ENCODE data around the gene OSBP2.

Gene OSBP2

DNA sequence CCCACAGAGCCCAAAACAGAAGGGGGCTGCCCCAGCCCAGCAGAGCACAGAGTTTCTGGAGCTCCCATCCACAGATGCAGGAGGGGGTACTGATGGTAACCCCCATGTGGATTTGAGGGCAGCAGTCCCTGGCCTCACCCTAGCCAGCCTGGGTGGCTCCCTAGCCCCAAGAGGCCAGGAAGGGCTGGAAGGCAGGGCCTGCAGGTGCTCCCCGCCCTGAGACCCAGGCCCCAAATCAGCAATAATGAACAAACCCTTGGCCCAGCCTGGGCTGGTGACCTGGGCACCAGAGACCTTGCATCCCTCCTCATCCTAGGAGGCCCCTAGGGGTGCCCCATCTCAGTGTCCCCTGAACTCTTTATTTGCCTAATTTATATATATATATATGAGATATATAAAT is 212.3 kb downstream of the OSBP2 start:
- DNase-seq: no peak

DNA sequence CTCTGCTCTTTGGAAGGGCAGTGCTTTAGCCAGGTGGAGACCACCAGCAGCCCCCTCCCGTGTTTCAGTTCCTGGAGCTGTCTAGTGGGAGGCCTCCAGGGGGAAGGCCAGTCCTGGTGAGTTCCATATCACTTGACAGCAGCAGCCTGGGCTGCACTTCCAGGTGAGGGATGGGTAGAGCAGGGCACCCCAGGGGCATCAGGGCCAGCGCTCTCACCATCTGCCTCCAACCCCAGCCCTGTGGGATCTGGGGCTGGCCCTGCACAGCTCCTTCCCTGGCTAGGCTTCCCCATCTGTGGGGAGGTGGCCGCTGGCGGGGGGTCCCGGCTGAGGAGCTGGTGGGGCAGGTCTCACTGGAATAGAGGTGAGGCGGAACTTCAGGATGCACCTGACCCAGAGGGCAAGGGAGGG is 213.4 kb downstream of the OSBP2 start:
- DNase-seq: no peak

DNA sequence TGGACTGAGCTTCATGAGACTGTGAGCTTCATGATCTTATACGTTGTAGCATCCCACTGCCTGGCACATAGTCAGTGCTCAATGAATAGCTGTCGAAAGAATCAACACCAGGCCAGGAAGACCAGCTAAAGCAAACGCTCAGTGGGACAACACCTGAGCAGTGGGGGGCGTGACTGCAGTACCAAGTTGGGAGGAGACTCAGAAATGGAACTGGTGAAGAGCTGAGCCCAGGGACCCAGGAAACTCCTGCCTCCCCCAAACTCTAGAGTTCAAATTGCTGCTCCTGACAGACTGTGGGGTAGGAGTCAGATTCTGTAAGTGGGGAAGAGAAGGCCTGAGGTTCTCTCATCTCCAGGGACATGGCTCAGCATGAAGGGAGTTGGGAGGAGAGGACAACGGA is 214.6 kb downstream of the OSBP2 start:
- DNase-seq: no peak

DNA sequence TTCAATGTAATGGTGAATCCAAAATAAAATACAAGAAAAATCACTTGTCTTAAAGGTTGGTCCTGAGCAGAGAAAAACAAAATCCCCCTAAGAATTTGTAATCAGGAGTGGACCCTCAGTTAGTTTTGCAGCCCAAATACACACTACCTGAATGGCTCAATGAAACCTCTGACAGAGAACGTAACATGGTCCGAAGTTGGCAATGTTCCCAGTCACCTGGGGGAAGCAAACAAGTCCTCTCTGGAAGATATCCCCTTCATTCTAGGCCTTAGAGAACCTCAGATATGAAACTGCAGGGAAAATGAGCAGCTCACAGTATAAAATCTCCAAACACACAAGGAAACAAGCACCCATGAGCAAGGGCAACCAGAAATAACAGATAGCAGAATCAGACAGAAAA is 215.7 kb downstream of the OSBP2 start:
- no peak for DNase-seq

DNA sequence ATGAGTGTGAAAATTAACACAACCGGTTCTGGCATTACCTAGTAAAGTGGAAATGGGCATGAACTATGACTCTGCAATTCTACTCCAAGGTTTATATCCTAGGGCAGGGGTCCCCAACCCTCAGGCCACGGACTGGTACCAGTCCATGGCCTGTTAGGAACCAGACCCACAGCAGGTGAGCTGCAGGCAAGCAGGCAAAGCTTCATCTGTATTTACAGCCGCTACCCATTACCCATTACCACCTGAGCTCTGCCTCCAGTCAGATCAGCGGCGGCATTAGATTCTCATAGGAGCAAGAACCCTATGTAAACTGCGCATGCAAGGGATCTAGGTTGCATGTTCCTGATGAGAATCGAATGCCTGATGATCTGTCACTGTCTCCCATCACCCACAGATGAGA is 224.1 kb downstream of the OSBP2 start:
- no peak for DNase-seq

DNA sequence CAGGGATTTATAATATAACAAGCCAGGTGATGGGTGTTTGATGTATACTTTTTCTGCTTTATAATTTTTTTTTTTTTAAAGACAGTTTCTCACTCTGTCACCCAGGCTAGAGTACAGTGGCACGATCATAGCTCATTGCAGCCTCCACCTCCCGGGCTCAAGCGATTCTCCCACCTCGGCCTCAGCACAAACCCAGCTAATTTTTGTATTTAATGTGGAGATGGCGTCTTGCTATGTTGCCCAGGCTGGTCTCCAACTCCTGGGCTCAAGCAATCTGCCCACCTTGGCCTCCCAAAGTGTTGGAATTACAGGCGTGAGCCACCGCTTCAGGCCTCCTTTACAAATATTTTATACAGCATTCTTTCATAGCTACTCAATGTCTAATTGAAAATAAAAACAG is 225.3 kb downstream of the OSBP2 start:
- DNase-seq: no peak

DNA sequence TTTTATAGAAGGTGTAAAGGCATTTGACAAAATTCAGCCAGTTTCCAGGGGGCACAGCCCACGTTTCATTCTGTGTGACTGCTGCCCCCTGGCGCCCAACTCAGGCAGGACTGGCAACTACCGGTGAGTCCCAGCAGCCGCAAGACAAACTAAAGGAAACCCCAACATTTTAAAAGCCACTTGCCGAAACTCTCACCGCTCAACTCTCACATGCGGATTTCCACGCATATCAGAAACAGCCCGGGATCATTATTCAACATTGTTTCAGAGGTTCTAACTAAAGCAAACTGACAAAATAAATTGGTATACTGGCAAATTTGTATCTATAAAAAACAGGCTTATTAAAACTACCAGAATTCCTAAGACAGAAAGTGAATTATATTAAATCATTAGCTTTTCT is 225.7 kb downstream of the OSBP2 start:
- DNase-seq: peak; percentile 65

DNA sequence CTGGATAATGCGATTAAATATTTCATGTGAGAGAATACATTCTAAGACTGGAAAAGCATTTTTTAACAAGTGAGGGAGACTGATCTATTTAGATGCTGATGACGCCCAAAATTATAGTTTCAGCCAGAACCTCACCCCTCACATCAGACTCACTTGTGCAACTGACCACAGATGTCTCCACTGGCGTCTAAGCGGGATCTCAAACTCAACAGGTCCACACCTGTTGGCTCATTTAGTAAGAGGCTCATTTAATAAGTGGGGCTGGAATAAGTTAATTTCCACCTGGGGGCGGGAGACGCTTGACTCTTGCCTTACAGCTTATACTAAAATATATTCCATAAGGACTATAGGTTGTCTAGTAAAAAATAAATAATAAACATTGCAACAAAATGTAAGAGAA is 226.4 kb downstream of the OSBP2 start:
- no peak for DNase-seq

DNA sequence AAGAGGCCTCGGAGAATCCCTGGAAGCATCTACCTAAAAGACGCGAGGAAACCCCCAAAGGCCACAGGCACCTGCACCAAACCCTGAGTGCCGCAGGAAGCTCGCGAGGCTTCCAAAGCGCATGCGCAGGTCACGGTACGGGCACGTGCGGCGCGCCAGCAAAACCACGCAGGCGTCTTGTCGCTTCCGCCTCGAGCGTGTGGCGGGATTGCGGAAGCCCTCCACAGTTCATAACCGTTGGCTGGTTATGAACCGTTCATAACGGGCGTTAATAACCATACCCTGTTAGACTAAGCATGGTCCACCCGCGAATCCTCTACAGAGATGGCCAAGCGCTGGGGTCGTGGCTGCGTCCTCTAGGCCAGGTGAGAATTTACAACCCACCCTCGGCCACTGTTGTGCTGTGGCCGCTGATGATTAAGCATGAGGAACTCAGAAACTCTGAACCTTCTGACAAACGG is 227.5 kb downstream of the OSBP2 start:
- DNase-seq: no peak

DNA sequence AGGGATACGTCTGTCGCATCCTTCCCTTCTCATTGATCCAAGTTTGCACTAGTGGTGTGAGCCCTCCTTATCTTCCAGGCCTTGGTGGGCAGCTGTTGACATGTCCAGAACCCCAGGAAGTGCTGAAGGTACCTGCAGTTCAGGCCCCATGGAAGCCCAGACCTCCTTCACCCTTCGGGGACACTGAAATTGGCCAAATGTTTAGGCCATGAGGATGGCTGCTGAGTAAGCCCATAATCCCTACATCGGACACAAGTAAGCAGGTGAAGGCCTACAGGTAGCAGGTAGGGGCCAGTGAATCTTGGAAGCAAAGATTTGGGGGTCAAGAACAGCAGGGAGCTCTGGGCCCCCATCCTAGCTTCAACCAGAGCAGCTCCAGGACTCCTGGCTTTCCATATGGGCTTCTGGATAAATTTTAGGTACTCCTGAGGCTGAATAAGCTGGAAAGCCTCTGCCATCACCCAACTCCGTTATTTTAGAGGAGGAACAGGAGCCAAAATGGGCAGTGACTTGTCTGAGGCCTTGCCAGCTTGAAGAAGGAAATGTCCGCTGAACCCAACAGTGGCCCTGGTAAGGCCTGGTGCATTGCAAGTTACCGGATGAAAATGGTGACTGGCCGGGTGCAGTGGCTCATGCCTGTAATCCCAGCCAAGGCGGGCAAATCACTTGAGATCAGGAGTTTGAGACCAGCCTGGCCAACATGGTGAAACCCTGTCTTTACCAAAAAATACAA is 228.7 kb downstream of the OSBP2 start:
- no peak for DNase-seq

DNA sequence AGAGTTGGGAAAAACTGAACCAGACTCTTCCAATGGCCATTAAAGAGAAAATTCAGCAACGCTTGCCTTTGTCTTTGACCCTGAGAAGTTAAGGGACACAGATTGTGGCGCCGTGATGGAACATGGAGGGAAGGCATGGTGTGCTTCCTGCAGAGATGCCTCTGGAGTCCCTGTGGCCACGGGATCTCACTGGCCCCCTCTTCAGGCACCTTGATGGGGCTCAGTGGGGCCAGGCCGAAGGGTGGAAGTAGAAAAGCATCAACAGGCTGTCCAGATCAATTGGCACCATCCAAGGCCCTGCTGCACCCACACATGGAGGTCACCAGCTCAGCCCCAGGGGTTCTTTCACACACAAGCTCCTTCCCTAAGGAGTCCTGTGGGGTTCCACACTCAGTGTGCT is 231.0 kb downstream of the OSBP2 start:
- no peak for DNase-seq

DNA sequence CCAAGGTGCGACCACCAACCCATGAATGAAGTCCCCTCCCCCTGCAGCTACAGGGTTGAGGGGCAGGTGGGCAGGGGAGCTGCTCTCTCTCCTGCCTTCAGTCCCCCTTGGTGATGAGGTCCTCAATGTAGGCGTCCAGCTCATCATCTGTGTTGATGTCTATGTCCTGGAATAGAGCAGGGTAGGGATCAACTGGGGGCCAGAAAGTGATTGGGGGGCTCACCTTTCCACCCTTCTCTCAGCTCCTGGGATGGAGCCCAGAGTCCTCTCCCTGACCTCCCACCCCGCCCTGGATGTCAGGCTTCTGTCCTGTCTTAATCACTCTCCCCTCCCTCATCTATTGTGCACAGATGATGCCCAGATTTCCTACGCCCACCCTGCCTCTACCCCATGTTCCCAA is 232.0 kb downstream of the OSBP2 start:
- no peak for DNase-seq

DNA sequence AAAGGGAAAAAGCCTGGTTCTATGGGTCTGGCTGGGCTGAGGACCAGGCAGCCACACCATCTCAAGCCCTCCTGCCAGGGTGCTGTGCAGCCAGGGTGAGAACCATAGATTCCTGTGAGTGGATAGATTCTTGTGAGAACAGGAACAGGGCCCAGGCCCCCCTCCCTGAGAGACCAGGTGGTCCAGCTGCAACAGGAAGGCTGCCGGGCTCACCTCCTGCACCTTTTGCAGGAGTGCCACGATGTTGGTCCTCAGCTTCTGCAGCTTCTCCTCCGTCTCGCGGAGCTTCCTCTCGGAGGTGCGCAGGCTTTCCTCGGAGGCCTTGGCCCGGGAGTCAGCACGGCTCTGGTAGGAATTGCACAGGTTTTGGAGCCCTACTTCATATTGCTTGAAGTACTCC is 233.1 kb downstream of the OSBP2 start:
- DNase-seq: no peak

DNA sequence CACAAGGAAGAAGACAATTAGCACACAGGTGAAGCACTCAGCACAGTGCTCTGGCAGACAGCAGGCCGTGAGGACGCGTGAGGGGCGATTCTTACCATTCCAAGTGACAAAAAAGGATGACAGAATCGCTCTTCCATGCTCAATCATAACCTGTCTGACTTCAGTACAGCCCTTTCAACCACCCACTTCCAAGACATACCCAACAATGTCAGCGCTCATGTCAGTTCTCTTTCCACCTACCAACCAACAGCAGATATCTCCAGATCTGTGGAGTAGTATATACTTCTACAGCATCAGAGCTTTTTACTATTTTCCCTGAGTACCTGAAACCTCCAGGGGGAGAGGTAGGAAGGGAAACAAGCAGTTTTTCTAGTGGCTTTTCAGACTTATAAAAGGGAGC is 233.7 kb downstream of the OSBP2 start:
- no peak for DNase-seq

DNA sequence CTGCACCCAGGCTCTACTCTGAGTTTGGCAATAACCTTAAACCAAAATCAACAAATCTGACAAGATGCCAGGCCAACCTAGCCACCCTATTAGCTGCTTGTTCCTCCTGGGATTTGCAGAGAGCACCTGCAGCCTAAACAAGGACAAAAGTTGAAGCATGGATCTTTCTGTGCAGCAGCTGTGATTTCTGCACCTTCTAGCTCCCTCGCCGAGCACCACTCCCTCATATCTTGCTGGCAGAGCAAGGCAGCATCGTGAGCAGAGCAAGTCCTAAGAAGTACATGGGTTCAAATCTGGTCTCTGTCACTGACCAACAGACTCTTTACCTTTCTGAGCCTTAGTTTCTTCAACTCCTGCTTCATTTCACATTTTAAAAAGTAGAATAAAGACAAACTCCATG is 235.6 kb downstream of the OSBP2 start:
- DNase-seq: no peak

DNA sequence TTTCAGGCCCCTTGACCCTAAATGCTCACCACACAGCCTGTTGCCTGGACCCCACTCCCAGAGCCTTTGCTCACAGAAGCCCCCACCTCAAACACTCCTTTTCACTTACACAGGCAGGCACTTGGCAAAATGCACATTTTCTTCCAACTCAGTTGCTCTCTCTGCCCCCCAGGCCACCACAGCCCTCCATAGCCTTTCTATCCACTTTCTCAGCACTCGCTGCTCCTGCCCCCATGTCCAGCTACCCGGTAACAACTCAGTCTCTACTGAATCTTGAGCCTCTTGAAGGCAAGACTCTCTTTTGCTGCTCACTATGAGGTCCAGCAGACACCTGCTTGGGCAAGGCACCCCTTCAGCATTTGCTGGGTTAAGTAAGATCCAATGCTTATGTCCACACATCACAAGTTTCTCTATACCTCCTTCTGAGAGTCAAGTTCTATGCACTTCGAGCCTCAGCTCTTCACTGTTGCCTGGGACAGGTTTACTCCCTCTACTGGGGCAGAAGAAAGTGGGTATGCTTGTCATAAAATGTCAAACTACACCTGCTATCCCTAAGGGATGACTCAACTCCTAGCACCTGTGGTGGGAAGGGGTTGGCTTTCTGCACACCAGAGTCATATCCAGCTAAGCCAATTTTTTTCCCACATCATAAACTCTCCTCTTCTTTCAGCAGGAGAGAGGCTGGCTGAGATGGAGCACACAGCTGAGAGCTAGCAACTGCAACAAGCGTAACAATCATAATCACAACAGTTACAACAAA is 237.0 kb downstream of the OSBP2 start:
- no peak for DNase-seq

DNA sequence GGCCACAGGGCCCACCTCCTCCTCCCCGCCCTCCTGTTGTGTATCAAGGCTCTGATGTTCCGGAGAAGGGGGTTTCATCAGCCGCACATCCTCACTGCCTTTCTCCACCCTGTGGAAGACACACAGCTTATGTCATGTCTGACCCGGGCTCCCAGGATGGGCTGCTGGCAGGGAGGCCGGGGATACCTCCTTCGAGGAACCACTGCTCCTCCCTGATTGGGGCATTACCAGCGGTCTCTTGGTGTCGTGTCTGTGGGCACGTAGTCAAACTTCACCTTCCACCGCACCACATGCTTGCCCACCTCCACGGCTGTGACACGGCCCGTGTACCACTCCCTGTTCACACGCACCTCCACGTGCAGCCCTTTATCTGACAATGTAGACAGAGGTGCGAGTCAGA is 238.0 kb downstream of the OSBP2 start:
- DNase-seq: no peak

DNA sequence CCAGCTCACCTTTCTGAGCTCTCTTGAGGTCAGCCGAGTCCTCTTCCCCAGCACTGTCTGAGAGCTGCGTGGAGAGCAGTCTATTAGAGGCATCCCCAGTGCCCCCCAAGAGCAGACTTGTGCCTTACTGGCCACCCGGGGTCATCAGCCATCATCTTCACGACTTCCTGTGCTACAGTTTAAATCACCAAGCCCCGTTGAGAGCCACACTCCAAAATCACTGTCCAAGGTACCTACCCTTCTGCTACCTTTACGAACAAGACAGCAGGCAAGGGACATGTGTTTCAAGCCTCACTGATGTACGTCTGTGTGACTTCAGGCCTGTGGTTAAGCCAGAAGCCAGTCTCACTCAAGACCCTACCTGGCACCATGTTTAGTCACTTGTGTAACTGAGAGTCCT is 238.8 kb downstream of the OSBP2 start:
- no peak for DNase-seq

DNA sequence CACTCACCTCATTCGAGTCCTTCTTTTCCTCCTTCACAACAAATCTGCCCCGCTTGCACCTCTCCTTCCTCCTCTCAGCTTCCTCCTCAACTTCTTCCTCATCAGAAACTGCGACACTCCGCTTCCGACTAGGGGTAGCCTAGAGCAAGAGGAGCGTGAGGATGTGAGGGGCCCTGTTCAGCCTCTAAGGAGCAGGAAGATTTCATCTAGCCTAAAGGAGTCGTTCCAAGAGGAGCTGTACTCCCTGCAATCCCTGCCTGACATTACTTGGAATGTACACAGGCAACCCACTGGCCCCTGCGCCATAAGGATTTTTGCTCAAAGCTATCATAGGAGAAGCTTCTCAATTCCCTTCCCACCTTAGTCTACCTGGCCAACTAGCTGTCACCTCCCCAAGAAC is 239.4 kb downstream of the OSBP2 start:
- no peak for DNase-seq

DNA sequence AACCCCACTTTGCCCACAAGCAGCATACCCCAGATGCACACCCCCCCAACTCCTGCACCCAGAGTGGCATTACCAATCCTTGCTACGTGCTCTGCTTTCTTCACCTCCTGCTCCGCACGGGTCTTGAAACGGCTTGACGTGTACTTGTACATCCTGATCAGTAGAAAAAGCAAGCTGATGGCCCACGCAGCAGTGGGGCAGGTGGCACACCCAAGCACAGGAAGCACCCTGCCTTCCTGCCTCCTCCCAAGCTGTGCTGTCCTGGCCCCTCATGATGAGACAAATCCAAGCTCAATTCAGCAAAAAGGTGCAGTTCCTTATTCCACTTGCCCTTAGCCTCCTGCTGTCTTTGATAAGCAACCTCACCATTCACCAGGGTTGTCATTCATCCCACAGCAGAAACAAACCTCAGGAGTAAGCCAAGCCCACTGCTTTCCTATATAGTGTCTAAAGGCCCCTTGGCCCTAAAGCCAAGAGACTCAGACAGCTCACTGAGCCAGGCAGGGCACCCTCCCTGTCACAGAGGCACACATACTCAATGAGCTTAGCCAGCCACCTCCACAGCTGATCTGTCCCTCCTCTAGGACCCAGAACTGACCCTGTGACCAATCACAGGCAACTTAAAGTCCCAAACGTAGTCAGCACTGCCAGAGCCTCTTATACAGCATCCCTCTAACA is 246.2 kb downstream of the OSBP2 start:
- no peak for DNase-seq

DNA sequence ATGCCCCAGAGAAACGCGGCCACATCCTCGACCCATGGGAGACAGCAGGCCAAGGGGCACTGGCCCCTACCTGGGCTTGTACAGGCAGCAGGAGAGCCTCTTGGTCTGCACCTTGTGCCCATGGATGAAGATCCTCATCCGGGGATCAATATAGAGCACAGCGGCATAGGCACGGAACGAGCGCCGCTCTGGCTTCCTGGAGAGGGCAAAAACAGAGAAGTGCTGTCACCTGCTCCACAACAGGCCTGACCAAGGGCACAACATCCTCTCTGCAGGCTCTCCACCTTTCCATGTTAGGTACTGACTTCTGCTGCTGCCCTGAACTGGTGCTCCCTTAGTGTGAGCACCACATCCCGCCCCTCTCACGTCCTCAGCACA is 246.7 kb downstream of the OSBP2 start:
- no peak for DNase-seq

DNA sequence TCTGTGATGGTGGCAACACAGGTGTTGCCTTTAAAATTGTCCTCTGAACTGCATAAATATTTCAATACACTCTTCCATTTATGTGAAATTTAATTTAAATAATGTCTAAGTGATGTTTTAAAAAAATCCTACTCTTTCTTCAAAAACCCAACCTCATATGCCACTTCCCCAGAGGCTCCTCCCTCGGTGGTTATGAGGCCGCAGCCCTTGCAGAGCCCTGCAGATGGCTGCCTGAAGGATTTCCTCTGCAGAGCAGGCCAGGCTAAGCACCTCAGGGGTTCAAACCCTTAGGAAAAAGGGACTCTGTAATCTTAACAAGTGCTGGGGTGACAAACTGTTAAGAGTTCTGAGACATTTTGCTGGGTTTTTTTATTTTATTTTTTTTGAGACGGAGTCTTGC is 248.7 kb downstream of the OSBP2 start:
- DNase-seq: no peak

DNA sequence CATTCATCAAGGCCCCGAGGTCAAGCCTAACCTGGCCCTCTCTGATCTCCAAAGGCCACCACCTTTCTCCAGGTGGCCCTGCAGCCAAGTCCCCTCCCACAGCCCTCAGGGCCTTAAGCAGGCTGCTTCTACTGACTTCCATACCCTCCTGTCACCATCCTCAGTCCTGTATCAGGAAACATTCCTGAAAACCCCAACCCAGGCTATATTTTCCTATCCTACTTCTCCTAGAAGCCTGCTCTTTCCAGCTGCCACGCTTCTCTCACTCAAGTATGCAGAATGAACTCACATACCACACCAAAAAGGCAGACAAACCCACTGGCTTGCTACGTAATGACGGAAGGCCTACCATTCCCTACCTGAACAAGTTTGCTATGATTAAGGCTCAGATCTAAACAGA is 250.3 kb downstream of the OSBP2 start:
- DNase-seq: no peak

DNA sequence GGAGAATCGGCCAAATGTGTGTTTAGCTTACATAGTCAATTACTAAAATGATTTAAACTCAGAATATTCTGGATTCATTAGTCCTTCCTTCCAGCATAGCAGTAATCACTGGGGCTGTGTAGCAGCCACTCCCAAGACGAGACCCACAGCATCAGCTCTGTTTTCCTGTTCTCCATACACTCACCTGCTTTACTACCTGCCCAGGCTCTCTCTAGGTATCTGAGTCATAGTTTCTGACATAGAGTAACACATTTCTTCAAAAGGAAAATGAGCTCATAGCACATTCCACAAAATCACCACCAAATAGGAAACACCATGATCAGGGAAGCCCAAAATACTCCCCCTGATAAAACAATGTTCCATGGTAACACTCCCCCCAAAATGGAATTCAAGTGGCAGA is 251.0 kb downstream of the OSBP2 start:
- DNase-seq: no peak
